Activated T-helper 17 cell treated with anti-CD3 and anti-CD28 coated beads, Interleukin-2, amount 50 U/mL, for 72 hours (primary cell): ENCODE data around the gene DACT3. TPM values are rescaled to one million over a fixed set of nuclear protein-coding genes. Genes with fewer than 3 reads are reported as not detected.
A peak's percentile ranks its signal among the peaks of the same experiment; 100 is the strongest.

Source experiments
- ATAC-seq: fragments of 150-1000 bp; cut with Tn5 transposase; replicated peaks from 2 replicates; pipeline ENCODE4 v1.10.0; 2021; ENCODE audit warnings: mild to moderate bottlenecking, moderate library complexity
- H3K27ac Mint-ChIP-seq: one replicate; pipeline ENCODE4 v1.8.0; 2022; ENCODE audit warnings: mixed read lengths
- H3K27me3 Mint-ChIP-seq: one replicate; pipeline ENCODE4 v1.8.0; 2022; ENCODE audit warnings: mixed read lengths
- H3K36me3 Mint-ChIP-seq: one replicate; pipeline ENCODE4 v1.8.0; 2022; ENCODE audit warnings: low read depth, mild to moderate bottlenecking, mixed read lengths
- H3K4me1 Mint-ChIP-seq: one replicate; pipeline ENCODE4 v1.8.0; 2022; ENCODE audit warnings: mixed read lengths
- H3K4me3 Mint-ChIP-seq: one replicate; pipeline ENCODE4 v1.8.0; 2022; ENCODE audit warnings: mild to moderate bottlenecking, mixed read lengths
- H3K9me3 Mint-ChIP-seq: one replicate; pipeline ENCODE4 v1.8.0; 2022; ENCODE audit warnings: mixed read lengths
- total RNA-seq, 2 donors: library from RNA; stranded (reverse); gene quantifications; one replicate each; pipeline ENCODE4 v1.2.3, GENCODE V29; 2022

Gene DACT3
- total RNA-seq, 2 donors from 2014 or later, result 0.09 to 5.4 TPM

- H3K36me3 Mint-ChIP-seq, result peaks cover 18% of the 10 kb centered on the region
- no peak overlapping the region for H3K4me3 Mint-ChIP-seq
- no peak for ATAC-seq
- peaks cover 39% of the 10 kb centered on the region for H3K27me3 Mint-ChIP-seq
- no peaks in the 10 kb centered on the region for H3K9me3 Mint-ChIP-seq
- no peak overlapping the region for H3K27ac Mint-ChIP-seq
- peaks cover 5% of the 10 kb centered on the region for H3K4me1 Mint-ChIP-seq
These were observed 10.5 kb downstream of the DACT3 start for GRCh38 chr19:46650445-46650844.

GRCh38 chr19:46648961-46649960 is 11.7 kb downstream of the DACT3 start:
- Mint-ChIP-seq H3K27ac (no peak overlapping the region), H3K4me1 (peaks cover 5% of the 10 kb centered on the region), H3K9me3 (no peaks in the 10 kb centered on the region), H3K36me3 (peaks cover 18% of the 10 kb centered on the region), H3K4me3 (no peak overlapping the region), H3K27me3 (peaks cover 34% of the 10 kb centered on the region)
- no peak for ATAC-seq

GRCh38 chr19:46648060-46648960 is 12.7 kb downstream of the DACT3 start:
- peaks cover 18% of the 10 kb centered on the region for H3K36me3 Mint-ChIP-seq
- no peak overlapping the region for H3K27ac Mint-ChIP-seq
- ATAC-seq, result peak; percentile 50
- H3K4me1 Mint-ChIP-seq, result peaks cover 5% of the 10 kb centered on the region
- H3K27me3 Mint-ChIP-seq, result peaks cover 30% of the 10 kb centered on the region
- peak overlapping the region; percentile 31 for H3K4me3 Mint-ChIP-seq
- no peaks in the 10 kb centered on the region for H3K9me3 Mint-ChIP-seq

DNA sequence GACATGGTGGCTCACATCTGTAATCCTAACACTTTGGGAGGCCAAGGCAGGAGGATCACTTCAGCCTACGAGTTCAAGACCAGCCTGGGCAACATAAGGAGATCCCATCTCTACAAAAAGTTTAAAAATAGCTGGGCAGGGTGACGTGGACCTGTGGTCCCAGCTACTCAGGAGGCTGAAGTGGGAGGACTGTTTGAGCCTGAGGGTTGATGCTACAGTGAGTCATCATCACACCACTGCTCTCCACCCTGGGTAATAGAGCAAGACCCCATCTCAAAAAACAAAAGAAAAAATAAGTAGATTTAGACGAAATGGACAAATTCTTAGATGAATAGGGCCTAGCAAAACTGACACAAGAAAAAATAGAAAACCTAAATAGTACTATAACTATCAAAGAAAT is 14.6 kb downstream of the DACT3 start:
- peaks cover 24% of the 10 kb centered on the region for H3K27me3 Mint-ChIP-seq
- no peaks in the 10 kb centered on the region for H3K9me3 Mint-ChIP-seq
- H3K36me3 Mint-ChIP-seq, result peaks cover 18% of the 10 kb centered on the region
- no peak overlapping the region for H3K27ac Mint-ChIP-seq
- peak; percentile 39 for ATAC-seq
- H3K4me1 Mint-ChIP-seq, result peaks cover 5% of the 10 kb centered on the region
- H3K4me3 Mint-ChIP-seq, result no peak overlapping the region

- Mint-ChIP-seq H3K9me3 (no peaks in the 10 kb centered on the region), H3K4me3 (no peak overlapping the region), H3K27ac (no peak overlapping the region), H3K27me3 (peaks cover 19% of the 10 kb centered on the region), H3K36me3 (peaks cover 8% of the 10 kb centered on the region), H3K4me1 (peaks cover 5% of the 10 kb centered on the region)
- no peak for ATAC-seq
These were observed 16.3 kb downstream of the DACT3 start for GRCh38 chr19:46644720-46645119.

DNA sequence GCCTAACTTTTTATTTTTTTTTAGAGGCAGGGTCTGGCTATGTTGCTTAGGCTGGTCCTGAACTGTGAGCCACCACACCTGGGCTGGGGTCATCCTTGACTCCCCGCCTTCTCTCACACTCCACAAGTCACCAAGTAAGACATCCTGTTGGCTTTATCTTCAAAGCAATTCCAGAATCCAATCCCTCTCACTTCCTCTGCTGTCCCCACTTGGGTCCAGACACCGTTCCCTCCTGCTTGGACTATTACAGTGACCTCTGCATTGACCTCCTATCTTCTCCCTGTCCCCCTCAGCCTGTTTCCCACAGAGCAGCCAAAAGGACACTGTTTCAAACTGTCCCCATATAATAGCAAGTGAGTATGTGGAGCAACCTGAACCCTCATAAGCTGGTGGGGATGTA is 20.3 kb downstream of the DACT3 start:
- ATAC-seq, result no peak
- no peaks in the 10 kb centered on the region for H3K4me1 Mint-ChIP-seq
- no peak overlapping the region for H3K4me3 Mint-ChIP-seq
- no peaks in the 10 kb centered on the region for H3K36me3 Mint-ChIP-seq
- H3K27me3 Mint-ChIP-seq, result peaks cover 5% of the 10 kb centered on the region
- H3K27ac Mint-ChIP-seq, result no peak overlapping the region
- no peaks in the 10 kb centered on the region for H3K9me3 Mint-ChIP-seq

- no peaks in the 10 kb centered on the region for H3K9me3 Mint-ChIP-seq
- H3K27me3 Mint-ChIP-seq, result peaks cover 4% of the 10 kb centered on the region
- H3K4me1 Mint-ChIP-seq, result no peaks in the 10 kb centered on the region
- no peaks in the 10 kb centered on the region for H3K36me3 Mint-ChIP-seq
- ATAC-seq, result peak; percentile 10
- no peak overlapping the region for H3K4me3 Mint-ChIP-seq
- no peak overlapping the region for H3K27ac Mint-ChIP-seq
These were observed 21.4 kb downstream of the DACT3 start for GRCh38 chr19:46639358-46640182.

DNA sequence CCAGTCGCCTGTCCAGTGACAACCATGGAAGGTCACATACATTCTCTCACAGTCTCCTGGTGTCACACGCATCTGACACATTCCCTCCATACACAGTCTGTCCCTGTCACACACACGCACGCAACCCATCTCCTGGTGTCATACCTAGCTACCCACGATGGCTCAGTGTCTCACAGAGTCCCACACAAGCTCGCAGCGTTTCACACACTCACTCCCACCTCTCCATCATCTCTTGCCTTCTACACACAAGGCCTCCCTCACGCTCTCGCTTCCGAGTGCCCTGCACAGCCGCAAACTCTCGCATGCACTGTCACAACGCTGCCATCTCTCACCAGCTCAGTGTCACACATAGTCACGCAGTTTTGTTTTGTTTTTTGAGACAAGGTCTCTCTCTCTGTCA is 23.8 kb downstream of the DACT3 start:
- Mint-ChIP-seq H3K36me3 (peaks cover 6% of the 10 kb centered on the region), H3K27ac (no peak overlapping the region), H3K4me3 (no peak overlapping the region), H3K4me1 (peaks cover 10% of the 10 kb centered on the region), H3K9me3 (no peaks in the 10 kb centered on the region), H3K27me3 (peaks cover 4% of the 10 kb centered on the region)
- no peak for ATAC-seq

- Mint-ChIP-seq H3K36me3 (peaks cover 6% of the 10 kb centered on the region), H3K4me1 (peaks cover 10% of the 10 kb centered on the region), H3K9me3 (no peaks in the 10 kb centered on the region), H3K27me3 (peaks cover 4% of the 10 kb centered on the region), H3K27ac (no peak within 1 kb of the TSS), H3K4me3 (no peak within 1 kb of the TSS)
- ATAC-seq, result no peak
These were observed 24.8 kb downstream of the DACT3 start, which contains the start of gene GNG8 for GRCh38 chr19:46635920-46636761. Gene GNG8, minus strand, starts transcription at chr19:46636202. Its CDS starts 1,520 bp downstream, at chr19:46634682.

DNA sequence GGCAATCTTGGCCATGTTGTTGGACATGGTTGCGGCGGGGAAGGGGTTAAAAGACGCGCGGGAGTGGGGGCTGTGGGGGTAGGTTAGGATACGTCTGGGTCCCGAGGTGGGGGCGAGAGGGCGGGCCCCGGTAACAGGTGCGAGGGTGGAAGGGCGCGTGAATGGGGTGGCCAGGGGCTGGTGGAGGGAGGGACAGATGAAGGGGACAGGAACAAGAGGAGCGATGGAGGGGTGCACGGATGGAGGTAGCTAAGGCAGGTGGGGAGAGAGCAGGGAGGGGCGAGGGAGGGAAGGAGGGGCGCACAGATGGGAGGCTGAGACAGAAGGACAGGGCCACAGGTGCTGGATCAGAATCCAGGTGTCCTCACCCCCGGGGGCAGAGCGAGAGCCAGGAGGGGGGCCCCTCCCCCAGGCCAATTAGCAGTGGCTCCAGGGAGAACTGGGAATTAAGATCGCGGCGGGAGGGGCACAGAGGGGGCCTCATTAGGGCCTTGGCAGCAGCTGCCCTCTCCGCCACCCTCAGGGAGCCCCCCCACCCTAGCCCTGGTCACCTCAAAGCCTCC is 26.2 kb downstream of the DACT3 start:
- Mint-ChIP-seq H3K27ac (no peak overlapping the region), H3K4me1 (peaks cover 10% of the 10 kb centered on the region), H3K9me3 (no peaks in the 10 kb centered on the region), H3K27me3 (no peaks in the 10 kb centered on the region), H3K4me3 (no peak overlapping the region), H3K36me3 (peaks cover 6% of the 10 kb centered on the region)
- ATAC-seq, result no peak

DNA sequence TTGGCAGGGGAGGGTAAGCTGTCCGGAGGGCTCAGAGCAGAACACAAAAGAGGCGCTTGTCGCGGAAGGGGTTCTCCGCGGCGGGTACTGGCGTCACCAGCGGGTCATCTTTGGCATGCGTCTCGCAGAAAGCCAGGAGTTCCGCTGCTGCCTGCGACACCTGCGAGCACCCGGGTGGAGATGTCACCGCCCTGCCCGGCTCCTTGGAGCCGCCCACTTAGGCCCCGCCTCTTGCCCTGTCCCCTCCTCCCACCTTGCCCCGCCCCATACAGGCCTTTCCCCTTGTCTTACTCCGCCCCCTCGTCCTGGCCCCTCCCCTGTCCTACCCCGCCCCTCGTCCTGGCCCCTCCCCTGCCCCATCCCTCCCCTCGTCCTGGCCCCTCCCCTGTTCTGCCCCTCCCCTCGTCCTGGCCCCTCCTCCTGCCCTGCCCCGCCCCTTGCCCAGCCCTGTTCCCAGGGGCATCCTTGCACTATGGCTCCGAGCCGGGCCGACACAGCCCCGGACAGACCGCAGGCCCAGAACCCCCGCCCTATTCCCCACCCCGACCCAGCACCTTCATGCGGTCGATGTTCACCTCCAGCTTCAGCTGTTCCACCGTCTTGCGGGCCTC is 26.8 kb downstream of the DACT3 start:
- Mint-ChIP-seq H3K9me3 (no peaks in the 10 kb centered on the region), H3K4me1 (peaks cover 10% of the 10 kb centered on the region), H3K4me3 (no peak overlapping the region), H3K36me3 (peaks cover 6% of the 10 kb centered on the region), H3K27ac (peak overlapping the region; percentile 29), H3K27me3 (no peaks in the 10 kb centered on the region)
- peak; percentile 48 for ATAC-seq

- Mint-ChIP-seq H3K4me3 (no peak overlapping the region), H3K36me3 (peaks cover 6% of the 10 kb centered on the region), H3K4me1 (peaks cover 10% of the 10 kb centered on the region), H3K27me3 (no peaks in the 10 kb centered on the region), H3K27ac (peak overlapping the region; percentile 29), H3K9me3 (no peaks in the 10 kb centered on the region)
- ATAC-seq, result no peak
These were observed 27.9 kb downstream of the DACT3 start for GRCh38 chr19:46633130-46633529.
